Gastrocnemius medialis (tissue), 4 donors: ENCODE results near the gene GIGYF2. TPM values are rescaled to one million over a fixed set of nuclear protein-coding genes. Genes with fewer than 3 reads are reported as not detected.

ENCODE experiments used
- ATAC-seq, 2 donors: fragments of 150-250 bp; one replicate each; pipeline ENCODE4 v1.9.1; 2016
- DNase-seq, 2 donors: peaks; one replicate each; pipeline ENCODE4 v3.0.0-alpha.2; 2019
- H3K27ac ChIP-seq, 4 donors: fragments of 200-600 bp; sonication (generic); 1 replicate in 1 of 4; 2 replicates in 3 of 4; pipeline ENCODE4 v1.5.1; 2016 to 2018; ENCODE audit warnings: mild to moderate bottlenecking in 2 of 4, moderate library complexity in 1 of 4
- H3K27me3 ChIP-seq, 3 donors: fragments of 200-600 bp; sonication (generic) in 2 of 3; 1 replicate in 1 of 3; 2 replicates in 2 of 3; pipeline versions ENCODE4 v1.5.1 to v1.6.0; 2016 to 2019; ENCODE audit warnings: mild to moderate bottlenecking in 1 of 3, moderate library complexity in 1 of 3
- H3K36me3 ChIP-seq, 2 donors: fragments of 200-600 bp; sonication (generic) in 1 of 2; one replicate each; pipeline ENCODE4 v1.5.1; 2017 to 2018
- H3K4me1 ChIP-seq, 2 donors: fragments of 200-600 bp; sonication (generic) in 1 of 2; one replicate each; pipeline ENCODE4 v1.5.1; 2016 to 2017; ENCODE audit warnings: mild to moderate bottlenecking in 2 of 2
- H3K4me3 ChIP-seq, 4 donors: fragments of 200-600 bp; sonication (generic) in 3 of 4; 1 replicate in 1 of 4; 2 replicates in 3 of 4; pipeline ENCODE4 v1.5.1; 2016 to 2019; ENCODE audit warnings: mild to moderate bottlenecking in 2 of 4
- H3K9me3 ChIP-seq, 3 donors: fragments of 200-600 bp; sonication (generic) in 2 of 3; 1 replicate in 1 of 3; 2 replicates in 2 of 3; pipeline ENCODE4 v1.5.1; 2016 to 2019
- CTCF ChIP-seq, 5 experiments: fragments of 450-650 bp in 3 of 5; fragments of 200-600 bp in 2 of 5; sonication (generic) in 2 of 5; IDR thresholded peaks in 4 of 5; conservative IDR thresholded peaks in 1 of 5; 1 replicate in 4 of 5; 2 replicates in 1 of 5; pipeline ENCODE4 v1.5.1; 2016 to 2019; ENCODE audit warnings: antibody characterized with exemption in 5 of 5, mild to moderate bottlenecking in 3 of 5, moderate library complexity in 3 of 5
- POLR2A ChIP-seq, 2 donors: fragments of 450-650 bp; IDR thresholded peaks; one replicate each; pipeline ENCODE4 v1.6.1; 2017; ENCODE audit warnings: antibody characterized with exemption in 2 of 2, mild to moderate bottlenecking in 2 of 2, moderate library complexity in 2 of 2
- in situ Hi-C, 4 donors: fragments of 200-750 bp; cut with MboI; loops; one replicate each; pipeline versions ENCODE4 v1.15.0 to v1.8.0; 2017; ENCODE audit warnings: low sequenced_read_pairs in 4 of 4
- intact Hi-C: fragments of 100-400 bp; cut with DNase I; formaldehyde crosslinking; loops from one replicate; pipeline ENCODE4 v1.15.1; 2023; ENCODE audit warnings: low total_unique reads
- total RNA-seq, 4 donors: library from RNA; depleted of rRNA; stranded (reverse); fragments of >200 nt; gene quantifications; one replicate each; pipeline versions ENCODE4 v1.1.0 to v1.2.3, GENCODE V29; 2016

GIGYF2 gene
- total RNA-seq, 4 donors from 2014 or later: 55.7 to 87.8 (median 66.1) TPM

DNA sequence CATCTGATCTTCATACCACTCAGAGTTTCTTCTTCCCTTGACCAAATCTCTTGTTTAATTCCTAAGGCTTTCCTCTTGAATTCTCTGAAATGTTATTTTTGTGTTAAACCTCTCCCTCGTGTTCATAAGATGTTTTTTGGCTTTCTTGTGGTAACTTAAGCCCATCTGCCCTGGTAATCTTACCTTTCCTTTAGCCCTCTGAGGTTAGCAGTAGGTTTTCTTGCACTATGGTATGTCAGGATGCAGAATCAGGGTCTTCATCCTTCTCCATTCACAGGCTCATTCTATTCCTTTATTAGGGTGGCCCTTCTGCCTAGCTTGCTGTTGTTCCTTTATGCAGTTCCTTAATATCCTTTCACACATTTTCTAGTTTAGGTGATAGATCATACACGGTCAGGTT lies 24.1 kb downstream of the GIGYF2 start:
- TF ChIP-seq POLR2A (IDR thresholded peaks at IDR 0.05) (no peak), CTCF (IDR thresholded peaks at IDR 0.05 in 4 of 5, conservative IDR thresholded peaks at IDR 0.05 in 1 of 5) (no peak)
- no peak overlapping the region for H3K4me3 ChIP-seq
- DNase-seq: no peak
- intact Hi-C loops: no loop called here
- H3K9me3 ChIP-seq: no peaks in the 10 kb centered on the region
- peaks cover 8 to 21% of the 10 kb centered on the region in 2 donors for H3K4me1 ChIP-seq
- ATAC-seq: no peak
- H3K36me3 ChIP-seq: peaks cover 0 to 15% of the 10 kb centered on the region in 2 donors
- no peak overlapping the region for H3K27ac ChIP-seq
- in situ Hi-C loops: no loop called here
- H3K27me3 ChIP-seq: no peaks in the 10 kb centered on the region

DNA sequence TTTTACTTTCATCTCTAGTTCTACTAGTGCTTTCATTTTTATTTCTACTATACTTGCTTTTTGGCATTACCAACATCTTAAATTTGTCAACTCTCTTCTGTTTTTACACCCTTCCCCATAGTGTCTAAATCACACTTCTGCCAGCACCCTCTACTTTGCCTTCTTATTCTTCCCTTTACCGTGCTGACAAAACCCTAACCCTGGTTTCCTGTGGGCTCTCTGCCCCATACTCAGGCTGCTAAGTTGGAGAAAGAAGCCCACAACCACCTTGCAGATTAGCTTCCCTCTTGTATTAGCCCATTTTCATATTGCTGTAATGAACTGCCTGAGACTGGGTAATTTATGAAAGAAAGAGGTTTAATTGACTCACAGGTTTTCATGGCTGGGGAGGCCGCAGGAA lies 24.8 kb downstream of the GIGYF2 start:
- Histone ChIP-seq H3K9me3 (no peaks in the 10 kb centered on the region), H3K4me1 (peaks cover 8 to 21% of the 10 kb centered on the region in 2 donors), H3K4me3 (no peak overlapping the region), H3K27ac (no peak overlapping the region), H3K27me3 (no peaks in the 10 kb centered on the region), H3K36me3 (peaks cover 0 to 15% of the 10 kb centered on the region in 2 donors)
- in situ Hi-C loops: no loop called here
- ATAC-seq (no peak), DNase-seq (no peak)
- TF ChIP-seq POLR2A (IDR thresholded peaks at IDR 0.05) (no peak), CTCF (IDR thresholded peaks at IDR 0.05 in 4 of 5, conservative IDR thresholded peaks at IDR 0.05 in 1 of 5) (no peak)
- intact Hi-C loops: no loop called here

DNA sequence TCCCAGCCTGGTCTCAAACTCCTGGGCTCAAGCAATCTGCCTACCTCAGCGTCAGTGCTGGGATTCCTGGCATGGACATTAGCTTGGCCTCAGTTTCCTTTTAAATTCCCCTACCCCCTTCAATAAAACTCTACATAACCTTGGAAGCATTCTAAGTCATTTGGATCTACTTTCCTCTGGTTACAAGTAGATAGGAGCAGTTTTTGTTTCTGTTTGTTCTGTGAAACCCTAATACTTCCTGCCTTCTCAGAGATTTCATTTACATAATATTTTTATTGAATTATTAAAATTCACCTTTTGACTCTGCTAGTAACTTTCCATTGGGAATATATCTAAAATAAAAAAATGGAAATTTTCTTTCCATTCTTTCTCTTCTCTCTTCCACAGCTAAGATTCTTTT lies 25.9 kb downstream of the GIGYF2 start:
- intact Hi-C loops (no loop called here), in situ Hi-C loops (no loop called here)
- Histone ChIP-seq H3K4me1 (peaks cover 8 to 14% of the 10 kb centered on the region in 2 donors), H3K36me3 (peaks cover 0 to 15% of the 10 kb centered on the region in 2 donors), H3K4me3 (no peak overlapping the region), H3K27ac (no peak overlapping the region), H3K9me3 (no peaks in the 10 kb centered on the region), H3K27me3 (no peaks in the 10 kb centered on the region)
- no peak for TF ChIP-seq CTCF (IDR thresholded peaks at IDR 0.05 in 4 of 5, conservative IDR thresholded peaks at IDR 0.05 in 1 of 5)
- TF ChIP-seq POLR2A (IDR thresholded peaks at IDR 0.05): no peak
- ATAC-seq: no peak
- no peak for DNase-seq

DNA sequence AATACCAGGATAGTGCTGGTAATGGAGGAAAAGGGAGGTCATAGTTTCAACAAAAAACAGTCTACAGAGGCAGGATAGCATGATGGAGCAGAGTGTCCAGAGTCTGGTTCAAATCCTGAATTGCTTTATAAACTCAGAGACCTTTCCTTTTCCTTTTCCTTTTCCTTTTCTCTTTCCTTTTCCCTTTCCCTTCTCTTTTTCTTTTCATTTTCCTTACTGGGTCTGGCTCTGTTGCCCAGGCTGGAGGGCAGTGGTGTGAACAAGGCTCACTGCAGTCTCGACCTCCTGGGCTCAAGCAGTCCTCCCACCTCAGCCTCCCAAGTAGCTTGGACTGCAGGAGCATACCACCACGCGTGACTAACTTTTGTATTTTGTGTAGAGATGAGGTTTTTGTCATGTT lies 31.7 kb downstream of the GIGYF2 start:
- TF ChIP-seq POLR2A (IDR thresholded peaks at IDR 0.05): no peak
- TF ChIP-seq CTCF (IDR thresholded peaks at IDR 0.05 in 4 of 5, conservative IDR thresholded peaks at IDR 0.05 in 1 of 5): no peak
- peaks cover 0 to 21% of the 10 kb centered on the region in 2 donors for H3K36me3 ChIP-seq

DNA sequence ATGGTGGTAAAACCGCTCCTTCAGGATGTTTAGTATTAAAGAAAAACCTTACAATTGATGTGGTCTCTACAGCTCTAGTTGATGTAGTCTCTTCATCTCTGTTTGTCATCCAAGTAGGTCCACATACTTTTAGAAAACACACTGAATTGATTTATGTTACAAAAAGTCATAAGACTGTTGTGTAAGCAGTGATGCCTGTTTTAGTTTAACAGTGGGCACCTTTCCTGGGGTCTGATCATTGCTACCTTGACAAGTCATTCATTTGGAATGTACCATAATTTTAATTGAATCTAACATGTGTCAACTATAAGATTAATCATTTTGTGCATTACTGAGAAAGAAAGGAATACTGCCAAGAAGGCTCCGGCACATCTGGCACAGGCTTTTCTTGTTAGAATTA lies 34.3 kb downstream of the GIGYF2 start:
- no peaks in the 10 kb centered on the region for H3K27me3 ChIP-seq
- intact Hi-C loops: no loop called here

More for the DNA sequence above, 31.7 kb downstream of the GIGYF2 start:
- in situ Hi-C loops: no loop called here
- no peaks in the 10 kb centered on the region for H3K27me3 ChIP-seq
- no peak overlapping the region for H3K27ac ChIP-seq
- ATAC-seq (no peak), DNase-seq (no peak)
- H3K4me1 ChIP-seq: no peaks in the 10 kb centered on the region
- H3K4me3 ChIP-seq: no peak overlapping the region
- no peaks in the 10 kb centered on the region for H3K9me3 ChIP-seq
- intact Hi-C loops: no loop called here

More for the DNA sequence above, 34.3 kb downstream of the GIGYF2 start:
- Histone ChIP-seq H3K9me3 (no peaks in the 10 kb centered on the region), H3K36me3 (peaks cover 0 to 21% of the 10 kb centered on the region in 2 donors), H3K4me3 (no peak overlapping the region), H3K27ac (no peak overlapping the region), H3K4me1 (no peaks in the 10 kb centered on the region)
- TF ChIP-seq POLR2A (IDR thresholded peaks at IDR 0.05) (no peak), CTCF (IDR thresholded peaks at IDR 0.05 in 4 of 5, conservative IDR thresholded peaks at IDR 0.05 in 1 of 5) (no peak)
- DNase-seq (no peak), ATAC-seq (no peak)
- in situ Hi-C loops: no loop called here
